ENCODE data around the gene ARL2BP. TPM values are rescaled to one million over a fixed set of nuclear protein-coding genes. Genes with fewer than 3 reads are reported as not detected.

ARL2BP gene
- total and polyA plus RNA-seq, 4 donors: 32.8 to 63.2 (median 44.1) TPM

DNA sequence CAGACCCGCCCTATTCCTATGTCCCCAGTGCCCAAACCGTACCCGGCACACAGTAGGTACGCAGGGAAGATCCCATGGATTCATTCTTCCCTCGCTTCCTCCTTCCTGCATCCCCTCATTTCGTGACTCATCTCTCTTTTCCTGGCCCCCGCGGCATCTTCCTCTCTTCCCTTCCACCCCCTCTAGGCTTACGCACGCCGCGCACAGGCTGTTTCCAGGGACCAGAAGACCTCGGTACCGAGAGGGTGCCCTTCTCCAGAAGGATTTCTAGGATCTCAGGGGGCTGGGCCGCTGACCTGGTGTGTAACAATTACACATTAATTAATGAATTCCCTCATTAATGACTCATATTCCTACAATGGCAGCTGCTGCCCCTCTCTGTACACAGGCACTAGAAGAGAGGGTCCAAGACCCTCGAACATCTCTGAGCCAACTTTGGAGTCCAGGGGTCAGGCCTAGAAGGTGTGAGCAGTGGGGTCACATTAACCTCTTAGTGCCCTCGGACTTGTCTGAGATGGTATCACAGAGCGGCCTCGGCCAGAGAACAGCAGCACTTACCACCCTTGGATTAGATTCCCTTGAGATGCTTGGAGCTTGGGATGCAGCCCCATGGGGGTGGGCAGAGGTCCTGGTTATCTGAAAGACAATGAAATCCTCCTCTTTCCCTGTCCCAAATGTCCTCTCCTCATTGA, 56.2 kb downstream of the ARL2BP start:
- Histone ChIP-seq H3K27ac (ENCODE audit: low read depth in 1 of 2, low read length in 1 of 2) (no peak overlapping the region), H3K36me3 (ENCODE audit: control insufficient read depth in 4 of 4, insufficient read depth in 4 of 4, low read length in 4 of 4) (no peaks in the 10 kb centered on the region), H3K4me3 (no peak overlapping the region), H3K27me3 (ENCODE audit: control insufficient read depth in 3 of 3, insufficient read depth in 3 of 3, low read length in 2 of 3) (no peaks in the 10 kb centered on the region), H3K9me3 (ENCODE audit: control insufficient read depth in 4 of 4, insufficient read depth in 3 of 4, low read length in 3 of 4) (no peaks in the 10 kb centered on the region), H3K4me1 (ENCODE audit: control insufficient read depth in 5 of 5, insufficient read depth in 5 of 5, low read length in 5 of 5) (peaks cover 0 to 18% (median 2%) of the 10 kb centered on the region in 5 donors), H3K9ac (ENCODE audit: insufficient read depth in 1 of 2, low read length in 2 of 2) (no peak overlapping the region)
- DNase-seq: no peak
- ATAC-seq (ENCODE audit: insufficient read depth, low FRiP score): no peak
- TF ChIP-seq, protein P1, sequence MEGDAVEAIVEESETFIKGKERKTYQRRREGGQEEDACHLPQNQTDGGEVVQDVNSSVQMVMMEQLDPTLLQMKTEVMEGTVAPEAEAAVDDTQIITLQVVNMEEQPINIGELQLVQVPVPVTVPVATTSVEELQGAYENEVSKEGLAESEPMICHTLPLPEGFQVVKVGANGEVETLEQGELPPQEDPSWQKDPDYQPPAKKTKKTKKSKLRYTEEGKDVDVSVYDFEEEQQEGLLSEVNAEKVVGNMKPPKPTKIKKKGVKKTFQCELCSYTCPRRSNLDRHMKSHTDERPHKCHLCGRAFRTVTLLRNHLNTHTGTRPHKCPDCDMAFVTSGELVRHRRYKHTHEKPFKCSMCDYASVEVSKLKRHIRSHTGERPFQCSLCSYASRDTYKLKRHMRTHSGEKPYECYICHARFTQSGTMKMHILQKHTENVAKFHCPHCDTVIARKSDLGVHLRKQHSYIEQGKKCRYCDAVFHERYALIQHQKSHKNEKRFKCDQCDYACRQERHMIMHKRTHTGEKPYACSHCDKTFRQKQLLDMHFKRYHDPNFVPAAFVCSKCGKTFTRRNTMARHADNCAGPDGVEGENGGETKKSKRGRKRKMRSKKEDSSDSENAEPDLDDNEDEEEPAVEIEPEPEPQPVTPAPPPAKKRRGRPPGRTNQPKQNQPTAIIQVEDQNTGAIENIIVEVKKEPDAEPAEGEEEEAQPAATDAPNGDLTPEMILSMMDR (IDR thresholded peaks at IDR 0.05; ENCODE audit: control extremely low read depth, extremely low read depth): no peak
- WGBS, 2 donors: 46 to 47% methylated on average over 19 of the region's 19 CpGs

Other genes starting within 250 kb of the ARL2BP start
- 10 to 100 TPM; 38.1 to 47.2 TPM for gene CPNE2, start 152.7 kb upstream of the ARL2BP start, total RNA-seq
- 10 to 100 TPM; 57.3 to 76.3 TPM for gene CPNE2, start 152.7 kb upstream of the ARL2BP start, polyA plus RNA-seq
- 10 to 100 TPM; 59.3 to 83.1 TPM for gene PSME3IP1, start 59.2 kb upstream of the ARL2BP start, total RNA-seq
- 10 to 100 TPM; 59.6 to 66.5 TPM for gene PSME3IP1, start 59.2 kb upstream of the ARL2BP start, polyA plus RNA-seq
- gene RSPRY1, start 58.9 kb upstream of the ARL2BP start, total RNA-seq: 10 to 100 TPM; 34.7 to 71.7 TPM
- gene RSPRY1, start 58.9 kb upstream of the ARL2BP start, polyA plus RNA-seq: 10 to 100 TPM; 10.5 to 15.7 TPM
- gene PLLP, start 39.4 kb downstream of the ARL2BP start, total RNA-seq: 10 to 100 TPM; 23.8 to 63.7 TPM
- gene PLLP, start 39.4 kb downstream of the ARL2BP start, polyA plus RNA-seq: 10 to 100 TPM; 59.6 to 98.7 TPM
- gene CCL22, start 113.5 kb downstream of the ARL2BP start, total RNA-seq: 1 to 10 TPM in 1 of 2 donors, under 1 TPM in 1; 0.43 to 3.1 TPM
- gene CCL22, start 113.5 kb downstream of the ARL2BP start, polyA plus RNA-seq: 1 to 10 TPM in 1 of 2 donors, under 1 TPM in 1; 0.65 to 1.8 TPM
- gene CX3CL1, start 127.2 kb downstream of the ARL2BP start, total RNA-seq: 10 to 100 TPM; 22.8 to 38.6 TPM
- 10 to 100 TPM; 24.9 to 58.6 TPM for gene CX3CL1, start 127.2 kb downstream of the ARL2BP start, polyA plus RNA-seq
- gene CCL17, start 159.5 kb downstream of the ARL2BP start, total RNA-seq: 1 to 10 TPM in 1 of 2 donors, not detected in 1; 3.1 TPM
- 10 to 100 TPM in 1 of 2 donors, 1 to 10 TPM in 1; 3.5 to 39.3 TPM for gene CCL17, start 159.5 kb downstream of the ARL2BP start, polyA plus RNA-seq
- 10 to 100 TPM; 41.2 to 69.6 TPM for gene CIAPIN1, start 202.1 kb downstream of the ARL2BP start, total RNA-seq
- 10 to 100 TPM; 24.0 to 34.2 TPM for gene CIAPIN1, start 202.1 kb downstream of the ARL2BP start, polyA plus RNA-seq
- 10 to 100 TPM; 42.2 to 51.1 TPM for gene COQ9, start 202.2 kb downstream of the ARL2BP start, total RNA-seq
- gene COQ9, start 202.2 kb downstream of the ARL2BP start, polyA plus RNA-seq: 10 to 100 TPM; 42.5 to 59.5 TPM
- gene POLR2C, start 217.4 kb downstream of the ARL2BP start, total RNA-seq: 100 to 1,000 TPM in 1 of 2 donors, 10 to 100 TPM in 1; 89.5 to 124 TPM
- gene POLR2C, start 217.4 kb downstream of the ARL2BP start, polyA plus RNA-seq: 10 to 100 TPM; 65.8 to 75.4 TPM
- 10 to 100 TPM; 45.9 to 58.2 TPM for gene DOK4, start 241.2 kb downstream of the ARL2BP start, total RNA-seq
- 10 to 100 TPM; 19.7 to 56.3 TPM for gene DOK4, start 241.2 kb downstream of the ARL2BP start, polyA plus RNA-seq